Vagina (tissue), 2 donors: ENCODE results near the gene BICC1. TPM values are rescaled to one million over a fixed set of nuclear protein-coding genes. Genes with fewer than 3 reads are reported as not detected.

ENCODE experiments used
- DNase-seq, 2 donors: peaks; one replicate each; pipeline ENCODE4 v3.0.0-alpha.2; 2017; ENCODE audit errors: extremely low spot score in 2 of 2
- H3K27ac ChIP-seq: fragments of 200-600 bp; sonication (generic); one replicate; pipeline ENCODE4 v1.5.1; 2019
- H3K27me3 ChIP-seq: fragments of 200-600 bp; sonication (generic); one replicate; pipeline ENCODE4 v1.5.1; 2019
- H3K36me3 ChIP-seq, 2 donors: fragments of 200-600 bp; sonication (generic); one replicate each; pipeline ENCODE4 v1.5.1; 2017 to 2019
- H3K4me1 ChIP-seq: fragments of 200-600 bp; sonication (generic); one replicate; pipeline ENCODE4 v1.5.1; 2019
- H3K4me3 ChIP-seq, 2 donors: fragments of 200-600 bp; sonication (generic); 1 replicate in 1 of 2; 2 replicates in 1 of 2; pipeline ENCODE4 v1.5.1; 2016 to 2019
- H3K9me3 ChIP-seq: fragments of 200-600 bp; sonication (generic); one replicate; pipeline ENCODE4 v1.5.1; 2019
- CTCF ChIP-seq, 3 experiments: fragments of 450-650 bp in 2 of 3; fragments of 200-600 bp in 1 of 3; sonication (generic) in 1 of 3; IDR thresholded peaks; one replicate each; pipeline ENCODE4 v1.5.1; 2017 to 2019; ENCODE audit warnings: antibody characterized with exemption in 3 of 3, mild to moderate bottlenecking in 2 of 3, moderate library complexity in 2 of 3
- POLR2A ChIP-seq, 2 donors: fragments of 450-650 bp; IDR thresholded peaks; one replicate each; pipeline ENCODE4 v1.6.1; 2017; ENCODE audit warnings: antibody characterized with exemption in 2 of 2, mild to moderate bottlenecking in 2 of 2, moderate library complexity in 2 of 2
- POLR2AphosphoS5 ChIP-seq, 2 donors: sonication (generic); formaldehyde crosslinking; IDR thresholded peaks; one replicate each; pipeline ENCODE4 v1.9.0; 2017; ENCODE audit warnings: antibody characterized with exemption in 2 of 2, mild to moderate bottlenecking in 2 of 2, low read depth in 1 of 2; ENCODE audit not compliant: insufficient read depth in 1 of 2
- intact Hi-C: fragments of 100-400 bp; cut with DNase I; formaldehyde crosslinking; loops from one replicate; pipeline ENCODE4 v1.15.1; 2023
- total RNA-seq: library from RNA; depleted of rRNA; stranded (reverse); fragments of >200 nt; gene quantifications from one replicate; pipeline ENCODE4 v1.2.3, GENCODE V29; 2016

The BICC1 gene
- total RNA-seq, 1 donor from 2014 or later, result 15.2 TPM

- TF ChIP-seq POLR2A (IDR thresholded peaks at IDR 0.05) (no peak), CTCF (IDR thresholded peaks at IDR 0.05) (no peak), POLR2AphosphoS5 (IDR thresholded peaks at IDR 0.05; ENCODE audit: insufficient read depth in 1 of 2, low read depth in 1 of 2) (no peak)
- DNase-seq, result no peak
- Histone ChIP-seq H3K4me1 (peaks cover 19% of the 10 kb centered on the region), H3K36me3 (no peaks in the 10 kb centered on the region), H3K4me3 (peak overlapping the region in 1 of 2 donors; percentile 20), H3K9me3 (no peaks in the 10 kb centered on the region), H3K27ac (no peak overlapping the region), H3K27me3 (no peaks in the 10 kb centered on the region)
- intact Hi-C loops, result no loop called here
Observed at GRCh38 chr10:58666024-58666423, 153.4 kb downstream of the BICC1 start.

- Histone ChIP-seq H3K4me1 (peaks cover 19% of the 10 kb centered on the region), H3K4me3 (no peak overlapping the region), H3K27me3 (no peaks in the 10 kb centered on the region), H3K36me3 (no peaks in the 10 kb centered on the region), H3K27ac (no peak overlapping the region), H3K9me3 (no peaks in the 10 kb centered on the region)
- no peak for DNase-seq
- TF ChIP-seq POLR2A (IDR thresholded peaks at IDR 0.05) (no peak), POLR2AphosphoS5 (IDR thresholded peaks at IDR 0.05; ENCODE audit: insufficient read depth in 1 of 2, low read depth in 1 of 2) (no peak), CTCF (IDR thresholded peaks at IDR 0.05) (no peak)
- intact Hi-C loops, result no loop called here
Observed at GRCh38 chr10:58667658-58668310, 155.1 kb downstream of the BICC1 start.

GRCh38 chr10:58672845-58673244 lies 160.2 kb downstream of the BICC1 start:
- peaks cover 3% of the 10 kb centered on the region for H3K4me1 ChIP-seq
- TF ChIP-seq POLR2A (IDR thresholded peaks at IDR 0.05) (no peak), CTCF (IDR thresholded peaks at IDR 0.05) (no peak), POLR2AphosphoS5 (IDR thresholded peaks at IDR 0.05; ENCODE audit: insufficient read depth in 1 of 2, low read depth in 1 of 2) (no peak)
- intact Hi-C loops, result no loop called here
- H3K4me3 ChIP-seq, result no peak overlapping the region
- no peaks in the 10 kb centered on the region for H3K36me3 ChIP-seq
- no peaks in the 10 kb centered on the region for H3K27me3 ChIP-seq
- no peak for DNase-seq
- H3K27ac ChIP-seq, result no peak overlapping the region
- H3K9me3 ChIP-seq, result no peaks in the 10 kb centered on the region

- intact Hi-C loops, result no loop called here
- Histone ChIP-seq H3K27ac (no peak overlapping the region), H3K4me1 (no peaks in the 10 kb centered on the region), H3K4me3 (no peak overlapping the region), H3K9me3 (no peaks in the 10 kb centered on the region), H3K36me3 (no peaks in the 10 kb centered on the region), H3K27me3 (no peaks in the 10 kb centered on the region)
- no peak for DNase-seq
- TF ChIP-seq CTCF (IDR thresholded peaks at IDR 0.05) (no peak), POLR2AphosphoS5 (IDR thresholded peaks at IDR 0.05; ENCODE audit: insufficient read depth in 1 of 2, low read depth in 1 of 2) (no peak), POLR2A (IDR thresholded peaks at IDR 0.05) (no peak)
Observed at GRCh38 chr10:58674251-58674650, 161.6 kb downstream of the BICC1 start.

GRCh38 chr10:58675321-58675720 lies 162.6 kb downstream of the BICC1 start:
- no peaks in the 10 kb centered on the region for H3K4me1 ChIP-seq
- intact Hi-C loops, result no loop called here
- TF ChIP-seq CTCF (IDR thresholded peaks at IDR 0.05), result no peak
- no peak overlapping the region for H3K27ac ChIP-seq
- no peaks in the 10 kb centered on the region for H3K27me3 ChIP-seq
- H3K4me3 ChIP-seq, result no peak overlapping the region
- no peaks in the 10 kb centered on the region for H3K9me3 ChIP-seq
- H3K36me3 ChIP-seq, result no peaks in the 10 kb centered on the region
- DNase-seq, result no peak
